HEK293 (cell line): ENCODE measurements around the gene MAPK14.

Experiments used
- CTCF ChIP-seq: fragments of 450-650 bp; formaldehyde crosslinking; IDR thresholded peaks from 2 replicates; pipeline ENCODE4 v1.5.1; 2016; ENCODE audit warnings: missing biosample characterization, missing genetic modification characterization
- FEZF1 ChIP-seq: fragments of 450-650 bp; formaldehyde crosslinking; IDR thresholded peaks from 2 replicates; pipeline ENCODE4 v1.5.1; 2016; ENCODE audit warnings: missing biosample characterization, missing genetic modification characterization
- GLI4 ChIP-seq: fragments of 450-650 bp; formaldehyde crosslinking; IDR thresholded peaks from 2 replicates; pipeline ENCODE4 v1.5.1; 2016; ENCODE audit warnings: missing biosample characterization, missing genetic modification characterization
- HIC1 ChIP-seq: fragments of 450-650 bp; formaldehyde crosslinking; IDR thresholded peaks from 2 replicates; pipeline ENCODE4 v1.5.1; 2016; ENCODE audit warnings: missing biosample characterization, missing genetic modification characterization
- MEIS1 ChIP-seq: sonication (generic); formaldehyde crosslinking; IDR thresholded peaks from 2 replicates; pipeline ENCODE4 v1.8.1; 2022; ENCODE audit warnings: missing genetic modification reagents, mild to moderate bottlenecking, borderline replicate concordance
- PRDM2 ChIP-seq: fragments of 450-650 bp; formaldehyde crosslinking; IDR thresholded peaks from 2 replicates; pipeline ENCODE4 v1.5.1; 2016; ENCODE audit warnings: missing biosample characterization, missing genetic modification characterization, borderline replicate concordance
- ZBTB49 ChIP-seq: fragments of 450-650 bp; formaldehyde crosslinking; IDR thresholded peaks from 2 replicates; pipeline ENCODE4 v1.5.1; 2016; ENCODE audit warnings: missing biosample characterization, missing genetic modification characterization, low read depth
- ZNF16 ChIP-seq: fragments of 450-650 bp; formaldehyde crosslinking; IDR thresholded peaks from 2 replicates; pipeline ENCODE4 v1.5.1; 2016; ENCODE audit warnings: low read depth, missing biosample characterization, missing genetic modification characterization
- ZNF174 ChIP-seq: fragments of 450-650 bp; formaldehyde crosslinking; IDR thresholded peaks from 2 replicates; pipeline ENCODE4 v1.5.0; 2017; ENCODE audit warnings: missing biosample characterization, mild to moderate bottlenecking, missing genetic modification characterization
- ZNF350 ChIP-seq: fragments of 450-650 bp; formaldehyde crosslinking; IDR thresholded peaks from 2 replicates; pipeline ENCODE4 v1.5.0; 2017; ENCODE audit warnings: missing biosample characterization, mild to moderate bottlenecking, missing genetic modification characterization
- ZNF362 ChIP-seq: fragments of 450-650 bp; formaldehyde crosslinking; IDR thresholded peaks from 2 replicates; pipeline ENCODE4 v1.5.1; 2016; ENCODE audit warnings: missing biosample characterization, missing genetic modification characterization
- ZNF561 ChIP-seq: fragments of 450-650 bp; IDR thresholded peaks from 2 replicates; pipeline ENCODE4 v1.5.1; 2018; ENCODE audit warnings: missing biosample characterization, missing genetic modification characterization, borderline replicate concordance
- ZNF660 ChIP-seq: fragments of 450-650 bp; IDR thresholded peaks from 2 replicates; pipeline ENCODE4 v1.5.1; 2018; ENCODE audit warnings: missing biosample characterization, mild to moderate bottlenecking, missing genetic modification characterization

- no peak for TF ChIP-seq ZNF362 (tag by site-specific recombination)
- peak; percentile 73 for TF ChIP-seq CTCF (tag by site-specific recombination)
- no peak for TF ChIP-seq ZBTB49 (tag by site-specific recombination)
- TF ChIP-seq PRDM2 (tag by site-specific recombination), result no peak
- no peak for TF ChIP-seq MEIS1 (CRISPR knock-in tag)
- no peak for TF ChIP-seq ZNF561 (tag by site-specific recombination)
- TF ChIP-seq FEZF1 (tag by site-specific recombination), result no peak
- no peak for TF ChIP-seq ZNF350
- no peak for TF ChIP-seq HIC1 (tag by site-specific recombination)
- 0 out of 2 replicates have a peak, but pooled peaks have one; percentile 15 for TF ChIP-seq ZNF660
- TF ChIP-seq ZNF174 (tag by site-specific recombination), result no peak
- TF ChIP-seq GLI4 (tag by site-specific recombination), result no peak
- no peak for TF ChIP-seq ZNF16 (tag by site-specific recombination)
These were observed 95.9 kb downstream of the MAPK14 start for GRCh38 chr6:36123270-36124139.
